H9 (cell line): ENCODE results near the gene STX8. TPM values are rescaled to one million over a fixed set of nuclear protein-coding genes. Genes with fewer than 3 reads are reported as not detected.

Experiments used
- DNase-seq: peaks from one replicate; pipeline ENCODE4 v3.0.0-alpha.2; 2017
- H2AFZ ChIP-seq: one replicate; pipeline ENCODE4 v1.6.1; 2013; ENCODE audit warnings: mild to moderate bottlenecking, low read length, control low read depth, moderate library complexity
- H2AK5ac ChIP-seq: 2 replicates; pipeline ENCODE4 v1.6.1; 2013; ENCODE audit warnings: low read length, control low read depth, mixed read lengths; ENCODE audit not compliant: insufficient read length
- H2BK120ac ChIP-seq: one replicate; pipeline ENCODE4 v1.6.1; 2013; ENCODE audit warnings: low read depth, mild to moderate bottlenecking, low read length, control low read depth, inconsistent platforms; ENCODE audit not compliant: poor library complexity, severe bottlenecking
- H2BK12ac ChIP-seq: 2 replicates; pipeline ENCODE4 v1.6.1; 2013; ENCODE audit warnings: low read length, control low read depth, mixed read lengths, low read depth; ENCODE audit not compliant: insufficient read length
- H2BK15ac ChIP-seq: 2 replicates; pipeline ENCODE4 v1.6.1; 2013; ENCODE audit warnings: low read depth, low read length, control low read depth
- H2BK20ac ChIP-seq: one replicate; pipeline ENCODE4 v1.6.1; 2013; ENCODE audit warnings: low read depth, mild to moderate bottlenecking, low read length, control low read depth, inconsistent platforms; ENCODE audit not compliant: poor library complexity, severe bottlenecking
- H2BK5ac ChIP-seq: 2 replicates; pipeline ENCODE4 v1.6.1; 2013; ENCODE audit warnings: low read length, control low read depth, mixed read lengths; ENCODE audit not compliant: insufficient read length
- H3K14ac ChIP-seq: 2 replicates; pipeline ENCODE4 v1.6.1; 2013; ENCODE audit warnings: low read length, control low read depth; ENCODE audit not compliant: insufficient read depth
- H3K18ac ChIP-seq: 2 replicates; pipeline ENCODE4 v1.6.1; 2013; ENCODE audit warnings: low read depth, mild to moderate bottlenecking, mixed read lengths, low read length, control low read depth; ENCODE audit not compliant: insufficient read length
- H3K23ac ChIP-seq: 2 replicates; pipeline ENCODE4 v1.6.1; 2013; ENCODE audit warnings: low read length, control low read depth, mixed read lengths, low read depth; ENCODE audit not compliant: insufficient read length
- H3K23me2 ChIP-seq: 2 replicates; pipeline ENCODE4 v1.6.1; 2013; ENCODE audit warnings: low read depth, mild to moderate bottlenecking, mixed read lengths, low read length, control low read depth; ENCODE audit not compliant: insufficient read length, poor library complexity, severe bottlenecking
- H3K27ac ChIP-seq: 2 replicates; pipeline ENCODE4 v1.5.1; 2013; ENCODE audit warnings: low read length, control low read depth, mixed read lengths, low read depth; ENCODE audit not compliant: insufficient read length
- H3K27me3 ChIP-seq: 2 replicates; pipeline ENCODE4 v1.6.1; 2013; ENCODE audit warnings: low read length, control low read depth, inconsistent platforms; ENCODE audit not compliant: insufficient read depth
- H3K4ac ChIP-seq: 2 replicates; pipeline ENCODE4 v1.6.1; 2013; ENCODE audit warnings: low read depth, mild to moderate bottlenecking, control low read depth, inconsistent platforms, low read length, moderate library complexity
- H3K4me1 ChIP-seq: 2 replicates; pipeline ENCODE4 v1.6.1; 2013; ENCODE audit warnings: low read length, control low read depth, inconsistent platforms; ENCODE audit not compliant: insufficient read depth
- H3K4me2 ChIP-seq: 2 replicates; pipeline ENCODE4 v1.6.1; 2013; ENCODE audit warnings: low read length, control low read depth, mixed read lengths; ENCODE audit not compliant: insufficient read length, insufficient read depth
- H3K56ac ChIP-seq: 2 replicates; pipeline ENCODE4 v1.6.1; 2013; ENCODE audit warnings: low read depth, mild to moderate bottlenecking, mixed read lengths, low read length, control low read depth; ENCODE audit not compliant: insufficient read length
- H3K79me1 ChIP-seq: 2 replicates; pipeline ENCODE4 v1.6.1; 2013; ENCODE audit warnings: low read depth, mild to moderate bottlenecking, moderate library complexity, low read length, control low read depth, inconsistent platforms; ENCODE audit not compliant: insufficient read depth, poor library complexity, severe bottlenecking
- H3K79me2 ChIP-seq: 2 replicates; pipeline ENCODE4 v1.6.1; 2013; ENCODE audit warnings: low read length, control low read depth, inconsistent platforms; ENCODE audit not compliant: insufficient read depth
- H3K9ac ChIP-seq: 2 replicates; pipeline ENCODE4 v1.6.1; 2013; ENCODE audit warnings: low read length, control low read depth, mixed read lengths; ENCODE audit not compliant: insufficient read length; ENCODE audit errors: extremely low read depth
- H3K9me3 ChIP-seq: one replicate; pipeline ENCODE4 v1.6.1; 2013; ENCODE audit warnings: low read depth, low read length, inconsistent platforms; ENCODE audit not compliant: control insufficient read depth
- H3T11ph ChIP-seq: one replicate; pipeline ENCODE4 v1.6.1; 2013; ENCODE audit warnings: mild to moderate bottlenecking, low read length, control low read depth, inconsistent platforms
- H4K20me1 ChIP-seq: one replicate; pipeline ENCODE4 v1.6.1; 2013; ENCODE audit not compliant: control insufficient read depth, insufficient read length, insufficient read depth
- H4K5ac ChIP-seq: 2 replicates; pipeline ENCODE4 v1.6.1; 2013; ENCODE audit warnings: low read depth, mild to moderate bottlenecking, mixed read lengths, low read length, control low read depth; ENCODE audit not compliant: insufficient read length
- H4K8ac ChIP-seq: replicated peaks from 2 replicates; pipeline ENCODE4 v1.6.1; 2013; ENCODE audit warnings: low read length, control low read depth, mixed read lengths, low read depth; ENCODE audit not compliant: insufficient read length
- H4K91ac ChIP-seq: 2 replicates; pipeline ENCODE4 v1.6.1; 2013; ENCODE audit warnings: low read depth, mild to moderate bottlenecking, moderate library complexity, mixed read lengths, low read length, control low read depth; ENCODE audit not compliant: insufficient read length
- H3K27ac Mint-ChIP-seq, 3 experiments: 2 replicates in 2 of 3; 3 replicates in 1 of 3; pipeline ENCODE4 v1.8.0; 2020 to 2021; ENCODE audit warnings: mixed read lengths in 3 of 3, mild to moderate bottlenecking in 1 of 3, moderate library complexity in 1 of 3
- H3K27me3 Mint-ChIP-seq: 2 replicates; pipeline ENCODE4 v1.8.0; 2021; ENCODE audit warnings: low read depth, mild to moderate bottlenecking, moderate library complexity, mixed read lengths
- H3K36me3 Mint-ChIP-seq, 3 experiments: 2 replicates in 2 of 3; 3 replicates in 1 of 3; pipeline ENCODE4 v1.8.0; 2020 to 2021; ENCODE audit warnings: low read depth in 3 of 3, mixed read lengths in 3 of 3; ENCODE audit not compliant: insufficient read depth in 1 of 3
- H3K4me1 Mint-ChIP-seq, 2 experiments: 2 replicates each; pipeline ENCODE4 v1.8.0; 2020; ENCODE audit warnings: mixed read lengths in 2 of 2
- H3K4me3 Mint-ChIP-seq, 2 experiments: 2 replicates in 1 of 2; 3 replicates in 1 of 2; pipeline ENCODE4 v1.8.0; 2020 to 2021; ENCODE audit warnings: mild to moderate bottlenecking in 2 of 2, mixed read lengths in 2 of 2, moderate library complexity in 1 of 2
- H3K9me3 Mint-ChIP-seq, 2 experiments: 2 replicates in 1 of 2; 3 replicates in 1 of 2; pipeline ENCODE4 v1.8.0; 2020; ENCODE audit warnings: mild to moderate bottlenecking in 2 of 2, mixed read lengths in 2 of 2, moderate library complexity in 1 of 2
- CTCF ChIP-seq: fragments of 200-600 bp; sonication (generic); conservative IDR thresholded peaks from 3 replicates; pipeline ENCODE4 v1.8.0; 2021; ENCODE audit warnings: antibody characterized with exemption, mild to moderate bottlenecking
- WGBS: extraction: QIAGEN DNeasy Blood & Tissue Kit; methylation state at CpG from one replicate; pipeline ENCODE4 v1.1.7; 2013; ENCODE audit warnings: missing lambda C conversion rate, low lambda C conversion rate, mixed read lengths; ENCODE audit not compliant: insufficient read length; ENCODE audit errors: extremely low coverage; 5-methylcytosine and 5-hydroxymethylcytosine counted together
- total RNA-seq: library from RNA; stranded (reverse); gene quantifications from 2 replicates; pipeline ENCODE4 v1.2.1, GENCODE V29; 2021

The STX8 gene
- total RNA-seq, 1 experiment from 2014 or later: 55.1 TPM

GRCh38 chr17:9233271-9233599, 342.4 kb downstream of the STX8 start:
- Histone ChIP-seq H4K5ac (no peak overlapping the region), H3K79me1 (no peaks in the 10 kb centered on the region), H3K4me2 (no peak overlapping the region), H3K23me2 (no peaks in the 10 kb centered on the region), H2BK20ac (no peak overlapping the region), H4K91ac (no peak overlapping the region), H3K23ac (no peak overlapping the region), H2BK15ac (no peak overlapping the region), H3K4me1 (no peaks in the 10 kb centered on the region; the same call in 1 of the 2 replicates), H3K9me3 (no peaks in the 10 kb centered on the region), H2BK120ac (no peak overlapping the region), H2BK12ac (no peak overlapping the region), H3K56ac (no peak overlapping the region), H2BK5ac (no peak overlapping the region), H4K20me1 (no peaks in the 10 kb centered on the region), H3K9ac (no peak overlapping the region), H3K27me3 (no peaks in the 10 kb centered on the region), H2AK5ac (no peak overlapping the region), H3K79me2 (no peaks in the 10 kb centered on the region), H2AFZ (no peak overlapping the region), H3K27ac (no peak overlapping the region), H3T11ph (no peak overlapping the region), H3K4ac (no peak overlapping the region), H3K18ac (no peak overlapping the region), H4K8ac (no peak overlapping the region), H3K14ac (no peak overlapping the region)
- no CpG with 5 or more reads among the region's 9 CpGs for WGBS
- Mint-ChIP-seq H3K36me3 (no peaks in the 10 kb centered on the region), H3K9me3 (no peaks in the 10 kb centered on the region), H3K27me3 (peaks cover 5% of the 10 kb centered on the region), H3K27ac (no peak overlapping the region), H3K4me1 (peaks cover 2 to 5% of the 10 kb centered on the region in 2 experiments; a peak in 3 of 4 replicates), H3K4me3 (no peak overlapping the region)
- no peak for TF ChIP-seq CTCF
- no peak for DNase-seq
